Tibial nerve (tissue), 4 donors: ENCODE measurements around the gene TEPSIN. TPM values are rescaled to one million over a fixed set of nuclear protein-coding genes. Genes with fewer than 3 reads are reported as not detected.

Experiments
- DNase-seq, 2 donors: peaks; one replicate each; pipeline ENCODE4 v3.0.0-alpha.2; 2019; ENCODE audit warnings: low spot score in 2 of 2
- H3K27ac ChIP-seq, 4 donors: fragments of 200-600 bp; sonication (generic) in 3 of 4; one replicate each; pipeline ENCODE4 v1.5.1; 2017 to 2019; ENCODE audit warnings: mild to moderate bottlenecking in 1 of 4
- H3K27me3 ChIP-seq, 2 donors: fragments of 200-600 bp; sonication (generic) in 1 of 2; one replicate each; pipeline versions ENCODE4 v1.5.1 to v1.6.0; 2017 to 2019
- H3K36me3 ChIP-seq, 3 donors: fragments of 200-600 bp; sonication (generic); one replicate each; pipeline ENCODE4 v1.5.1; 2018 to 2019
- H3K4me1 ChIP-seq, 4 donors: fragments of 200-600 bp; sonication (generic) in 3 of 4; one replicate each; pipeline ENCODE4 v1.5.1; 2017 to 2019
- H3K4me3 ChIP-seq, 4 donors: fragments of 200-600 bp; sonication (generic) in 3 of 4; one replicate each; pipeline ENCODE4 v1.5.1; 2017 to 2019; ENCODE audit warnings: mild to moderate bottlenecking in 1 of 4, moderate library complexity in 1 of 4
- H3K9me3 ChIP-seq, 4 donors: fragments of 200-600 bp; sonication (generic) in 3 of 4; one replicate each; pipeline ENCODE4 v1.5.1; 2017 to 2019
- CTCF ChIP-seq, 5 experiments: fragments of 200-600 bp in 3 of 5; fragments of 450-650 bp in 2 of 5; sonication (generic) in 3 of 5; IDR thresholded peaks; one replicate each; pipeline ENCODE4 v1.5.1; 2016 to 2019; ENCODE audit warnings: antibody characterized with exemption in 5 of 5, mild to moderate bottlenecking in 3 of 5, moderate library complexity in 2 of 5
- EP300 ChIP-seq, 2 donors: sonication (generic); formaldehyde crosslinking; IDR thresholded peaks; one replicate each; pipeline ENCODE4 v1.6.1; 2017; ENCODE audit warnings: antibody characterized with exemption in 2 of 2, mild to moderate bottlenecking in 1 of 2
- POLR2A ChIP-seq, 2 donors: fragments of 450-650 bp; IDR thresholded peaks; one replicate each; pipeline ENCODE4 v1.6.1; 2017; ENCODE audit warnings: antibody characterized with exemption in 2 of 2, mild to moderate bottlenecking in 2 of 2, moderate library complexity in 2 of 2
- WGBS, 2 donors: methylation state at CpG; one replicate each; pipeline ENCODE4 v1.1.5; 2018; 5-methylcytosine and 5-hydroxymethylcytosine counted together
- total RNA-seq, 4 donors: library from RNA; depleted of rRNA; stranded (reverse); fragments of >200 nt; gene quantifications; one replicate each; pipeline ENCODE4 v1.1.0, GENCODE V29; 2016

The TEPSIN gene, protein sequence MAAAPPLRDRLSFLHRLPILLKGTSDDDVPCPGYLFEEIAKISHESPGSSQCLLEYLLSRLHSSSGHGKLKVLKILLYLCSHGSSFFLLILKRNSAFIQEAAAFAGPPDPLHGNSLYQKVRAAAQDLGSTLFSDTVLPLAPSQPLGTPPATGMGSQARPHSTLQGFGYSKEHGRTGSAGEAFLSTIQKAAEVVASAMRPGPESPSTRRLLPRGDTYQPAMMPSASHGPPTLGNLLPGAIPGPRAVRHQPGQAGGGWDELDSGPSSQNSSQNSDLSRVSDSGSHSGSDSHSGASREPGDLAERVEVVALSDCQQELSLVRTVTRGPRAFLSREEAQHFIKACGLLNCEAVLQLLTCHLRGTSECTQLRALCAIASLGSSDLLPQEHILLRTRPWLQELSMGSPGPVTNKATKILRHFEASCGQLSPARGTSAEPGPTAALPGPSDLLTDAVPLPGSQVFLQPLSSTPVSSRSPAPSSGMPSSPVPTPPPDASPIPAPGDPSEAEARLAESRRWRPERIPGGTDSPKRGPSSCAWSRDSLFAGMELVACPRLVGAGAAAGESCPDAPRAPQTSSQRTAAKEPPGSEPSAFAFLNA
- 100 to 1,000 TPM in 1 of 4 donors, 10 to 100 TPM in 3; 41.5 to 102 (median 73.9) TPM for total RNA-seq

DNA sequence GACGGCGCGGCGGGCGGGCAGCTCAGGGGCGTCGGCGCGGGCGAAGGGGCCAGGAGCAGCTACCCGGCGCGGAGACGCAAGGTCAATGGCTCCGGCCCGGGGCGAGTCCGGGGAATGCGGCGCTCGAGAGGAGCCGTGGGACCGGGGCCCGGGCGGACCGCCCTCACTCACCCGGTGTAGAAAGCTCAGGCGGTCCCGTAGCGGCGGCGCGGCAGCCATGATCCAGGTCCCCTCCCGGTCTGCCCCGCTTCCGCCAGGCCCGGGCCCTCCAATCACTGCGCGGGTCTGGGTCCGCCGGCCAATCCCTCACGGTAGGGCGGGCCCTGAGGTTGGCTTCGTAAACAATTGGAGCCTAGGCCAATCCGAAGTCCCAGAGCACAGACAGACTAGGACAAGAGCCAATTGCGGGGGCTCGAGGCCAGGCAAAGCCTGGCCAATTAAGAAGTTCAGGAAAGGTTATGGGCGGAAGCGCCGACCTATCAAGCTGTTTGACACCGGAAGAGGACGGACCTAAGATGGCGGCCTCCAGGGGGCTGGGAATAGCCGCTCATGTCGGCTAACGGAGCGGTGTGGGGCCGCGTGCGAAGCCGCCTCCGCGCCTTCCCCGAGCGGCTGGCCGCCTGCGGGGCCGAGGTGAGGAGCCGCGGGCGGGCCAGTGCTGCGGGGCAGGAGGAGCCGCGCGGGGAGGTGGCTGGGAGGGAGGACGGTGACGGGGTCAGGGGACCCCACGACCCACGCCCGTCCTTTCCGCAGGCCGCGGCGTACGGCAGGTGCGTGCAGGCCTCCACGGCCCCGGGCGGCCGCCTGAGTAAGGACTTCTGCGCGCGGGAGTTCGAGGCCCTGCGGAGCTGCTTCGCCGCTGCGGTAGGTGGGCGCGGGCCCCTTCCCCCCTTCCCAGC, at the start of gene TEPSIN, which contains the start of gene NDUFAF8:
TSS of gene TEPSIN (minus strand) at position 241 of the 899 bp plus-strand sequence. CDS start at position 219, 22 bp downstream.
TSS of gene NDUFAF8 (plus strand) at position 504 of the 899 bp plus-strand sequence. CDS start at position 550, 46 bp downstream.
- DNase-seq, result peak; percentile 96 to 98
- WGBS, 2 donors, result 0% methylated on average over 58 to 74 of the region's 100 CpGs
- Histone ChIP-seq H3K27ac (peak within 1 kb of the TSS; percentile 49 to 88 (median 83)), H3K36me3 (peaks cover 0 to 44% (median 0%) of the 10 kb centered on the region in 3 donors), H3K4me1 (peaks cover 4 to 58% (median 25%) of the 10 kb centered on the region in 4 donors), H3K4me3 (peak within 1 kb of the TSS; percentile 91 to 100 (median 96)), H3K9me3 (no peaks in the 10 kb centered on the region), H3K27me3 (no peaks in the 10 kb centered on the region)
- peak in 1 of 2 donors; percentile 57 for TF ChIP-seq POLR2A (IDR thresholded peaks at IDR 0.05)
- peak in 2 of 5 experiments; percentile 1 to 61 for TF ChIP-seq CTCF (IDR thresholded peaks at IDR 0.05)
- peak; percentile 73 to 78 for TF ChIP-seq EP300 (IDR thresholded peaks at IDR 0.05)

DNA sequence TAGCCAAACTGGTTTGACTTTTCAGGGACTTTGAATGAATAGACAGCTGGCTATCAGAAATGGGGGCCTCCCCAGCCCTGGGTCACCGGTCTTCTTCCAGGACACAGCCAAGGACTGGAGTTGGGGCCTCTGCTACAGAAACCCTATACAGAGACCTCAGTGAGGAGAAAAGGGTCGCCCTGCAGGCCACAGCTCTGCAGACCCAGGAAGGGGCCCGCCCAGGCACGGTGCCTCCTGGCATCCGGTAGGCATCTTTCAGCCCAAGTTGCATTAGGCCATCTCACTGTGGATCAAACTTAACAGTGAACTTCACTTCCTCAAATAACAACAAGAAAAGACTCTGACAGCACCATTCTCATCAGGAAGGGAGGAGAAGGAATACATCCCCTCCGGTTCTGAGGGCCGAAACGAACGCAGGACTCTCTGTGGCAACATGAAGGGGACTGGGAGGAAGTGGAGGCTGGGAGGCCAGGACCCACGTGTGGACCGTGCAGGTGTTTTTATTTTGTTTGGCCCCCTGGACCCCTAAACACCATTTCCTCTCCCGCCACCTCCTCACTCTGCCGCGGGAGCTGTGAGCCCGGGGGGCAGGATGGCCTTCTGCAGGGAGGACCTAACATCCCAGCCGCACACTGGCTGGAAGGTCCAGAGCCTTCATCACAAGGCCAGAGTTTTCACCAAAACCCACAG, 49.0 kb upstream of the TEPSIN start:
- Histone ChIP-seq H3K27me3 (no peaks in the 10 kb centered on the region), H3K4me3 (no peak overlapping the region), H3K36me3 (peaks cover 0 to 52% (median 0%) of the 10 kb centered on the region in 3 donors), H3K9me3 (no peaks in the 10 kb centered on the region), H3K27ac (peak overlapping the region in 1 of 4 donors; percentile 22), H3K4me1 (peaks cover 0 to 49% (median 26%) of the 10 kb centered on the region in 4 donors)
- 76% methylated on average over 16 of the region's 16 CpGs for WGBS, 2 donors
- no peak for DNase-seq
- no peak for TF ChIP-seq CTCF (IDR thresholded peaks at IDR 0.05)
- no peak for TF ChIP-seq EP300 (IDR thresholded peaks at IDR 0.05)
- no peak for TF ChIP-seq POLR2A (IDR thresholded peaks at IDR 0.05)

DNA sequence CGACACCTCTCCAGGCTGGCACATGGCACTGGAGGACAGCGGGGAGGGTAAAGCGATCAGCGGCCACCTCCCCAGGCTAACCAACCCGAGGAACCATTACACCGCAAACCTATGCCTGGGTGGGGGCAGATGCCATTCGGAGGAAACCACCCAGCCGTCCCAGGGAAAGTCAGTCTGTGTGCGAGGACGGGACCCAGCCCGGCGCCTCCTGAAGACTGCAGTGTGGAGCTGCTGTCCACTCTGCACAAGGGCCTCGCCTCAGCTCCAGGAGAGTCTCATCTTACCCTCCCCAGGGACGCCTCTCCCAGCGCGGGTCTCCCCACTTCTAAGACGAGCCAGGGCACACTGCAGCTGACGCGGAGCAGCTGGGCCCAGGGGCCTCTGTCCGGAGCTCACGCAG, 48.3 kb upstream of the TEPSIN start:
- peak overlapping the region in 1 of 4 donors; percentile 60 for H3K27ac ChIP-seq
- H3K4me1 ChIP-seq, result peaks cover 0 to 42% (median 23%) of the 10 kb centered on the region in 4 donors
- no peaks in the 10 kb centered on the region for H3K9me3 ChIP-seq
- no peak for TF ChIP-seq POLR2A (IDR thresholded peaks at IDR 0.05)
- TF ChIP-seq CTCF (IDR thresholded peaks at IDR 0.05), result no peak
- TF ChIP-seq EP300 (IDR thresholded peaks at IDR 0.05), result no peak
- peaks cover 0 to 60% (median 0%) of the 10 kb centered on the region in 3 donors for H3K36me3 ChIP-seq
- no peaks in the 10 kb centered on the region for H3K27me3 ChIP-seq
- DNase-seq, result no peak
- 93 to 94% methylated on average over 21 of the region's 21 CpGs for WGBS, 2 donors
- no peak overlapping the region for H3K4me3 ChIP-seq

GRCh38 chr17:81286491-81287145, 47.8 kb upstream of the TEPSIN start:
- DNase-seq, result no peak
- Histone ChIP-seq H3K4me1 (peaks cover 0 to 36% (median 20%) of the 10 kb centered on the region in 4 donors), H3K27ac (peak overlapping the region in 3 of 4 donors; percentile 60 to 84 (median 77)), H3K4me3 (no peak overlapping the region), H3K27me3 (no peaks in the 10 kb centered on the region), H3K9me3 (no peaks in the 10 kb centered on the region), H3K36me3 (peaks cover 0 to 65% (median 0%) of the 10 kb centered on the region in 3 donors)
- WGBS, 2 donors, result 94% methylated on average over 14 to 23 of the region's 23 CpGs
- TF ChIP-seq POLR2A (IDR thresholded peaks at IDR 0.05) (no peak), CTCF (IDR thresholded peaks at IDR 0.05) (no peak), EP300 (IDR thresholded peaks at IDR 0.05) (no peak)
